Vagina (tissue), 2 donors: ENCODE measurements around the gene ELFN2. TPM values are rescaled to one million over a fixed set of nuclear protein-coding genes. Genes with fewer than 3 reads are reported as not detected.

Experiments
- DNase-seq, 2 donors: peaks; one replicate each; pipeline ENCODE4 v3.0.0-alpha.2; 2017; ENCODE audit errors: extremely low spot score in 2 of 2
- H3K27ac ChIP-seq: fragments of 200-600 bp; sonication (generic); one replicate; pipeline ENCODE4 v1.5.1; 2019
- H3K27me3 ChIP-seq: fragments of 200-600 bp; sonication (generic); one replicate; pipeline ENCODE4 v1.5.1; 2019
- H3K36me3 ChIP-seq, 2 donors: fragments of 200-600 bp; sonication (generic); one replicate each; pipeline ENCODE4 v1.5.1; 2017 to 2019
- H3K4me1 ChIP-seq: fragments of 200-600 bp; sonication (generic); one replicate; pipeline ENCODE4 v1.5.1; 2019
- H3K4me3 ChIP-seq, 2 donors: fragments of 200-600 bp; sonication (generic); 1 replicate in 1 of 2; 2 replicates in 1 of 2; pipeline ENCODE4 v1.5.1; 2016 to 2019
- H3K9me3 ChIP-seq: fragments of 200-600 bp; sonication (generic); one replicate; pipeline ENCODE4 v1.5.1; 2019
- CTCF ChIP-seq, 3 experiments: fragments of 450-650 bp in 2 of 3; fragments of 200-600 bp in 1 of 3; sonication (generic) in 1 of 3; IDR thresholded peaks; one replicate each; pipeline ENCODE4 v1.5.1; 2017 to 2019; ENCODE audit warnings: antibody characterized with exemption in 3 of 3, mild to moderate bottlenecking in 2 of 3, moderate library complexity in 2 of 3
- POLR2A ChIP-seq, 2 donors: fragments of 450-650 bp; IDR thresholded peaks; one replicate each; pipeline ENCODE4 v1.6.1; 2017; ENCODE audit warnings: antibody characterized with exemption in 2 of 2, mild to moderate bottlenecking in 2 of 2, moderate library complexity in 2 of 2
- POLR2AphosphoS5 ChIP-seq, 2 donors: sonication (generic); formaldehyde crosslinking; IDR thresholded peaks; one replicate each; pipeline ENCODE4 v1.9.0; 2017; ENCODE audit warnings: antibody characterized with exemption in 2 of 2, mild to moderate bottlenecking in 2 of 2, low read depth in 1 of 2; ENCODE audit not compliant: insufficient read depth in 1 of 2
- intact Hi-C: fragments of 100-400 bp; cut with DNase I; formaldehyde crosslinking; loops from one replicate; pipeline ENCODE4 v1.15.1; 2023
- total RNA-seq: library from RNA; depleted of rRNA; stranded (reverse); fragments of >200 nt; gene quantifications from one replicate; pipeline ENCODE4 v1.2.3, GENCODE V29; 2016

ELFN2 gene
- total RNA-seq, 1 donor from 2014 or later: not detected

GRCh38 chr22:37432708-37433054 is 5.4 kb upstream of the ELFN2 start:
- no peak overlapping the region for H3K27ac ChIP-seq
- intact Hi-C loops: no loop called here
- H3K4me3 ChIP-seq: no peak overlapping the region
- peaks cover 7% of the 10 kb centered on the region for H3K4me1 ChIP-seq
- DNase-seq: no peak
- no peaks in the 10 kb centered on the region for H3K9me3 ChIP-seq
- H3K27me3 ChIP-seq: peaks cover 9% of the 10 kb centered on the region
- no peaks in the 10 kb centered on the region for H3K36me3 ChIP-seq
- TF ChIP-seq POLR2AphosphoS5 (IDR thresholded peaks at IDR 0.05; ENCODE audit: insufficient read depth in 1 of 2, low read depth in 1 of 2): no peak
- TF ChIP-seq POLR2A (IDR thresholded peaks at IDR 0.05): no peak
- TF ChIP-seq CTCF (IDR thresholded peaks at IDR 0.05): no peak

GRCh38 chr22:37431801-37432707 is 4.8 kb upstream of the ELFN2 start:
- Histone ChIP-seq H3K4me3 (no peak overlapping the region), H3K27me3 (peaks cover 11% of the 10 kb centered on the region), H3K4me1 (peaks cover 10% of the 10 kb centered on the region), H3K27ac (no peak overlapping the region), H3K9me3 (no peaks in the 10 kb centered on the region), H3K36me3 (no peaks in the 10 kb centered on the region)
- intact Hi-C loops: no loop called here
- no peak for DNase-seq
- no peak for TF ChIP-seq POLR2A (IDR thresholded peaks at IDR 0.05)
- no peak for TF ChIP-seq CTCF (IDR thresholded peaks at IDR 0.05)
- no peak for TF ChIP-seq POLR2AphosphoS5 (IDR thresholded peaks at IDR 0.05; ENCODE audit: insufficient read depth in 1 of 2, low read depth in 1 of 2)

- Histone ChIP-seq H3K27me3 (peaks cover 16% of the 10 kb centered on the region), H3K4me1 (peaks cover 17% of the 10 kb centered on the region), H3K9me3 (no peaks in the 10 kb centered on the region), H3K4me3 (no peak overlapping the region), H3K36me3 (no peaks in the 10 kb centered on the region), H3K27ac (no peak overlapping the region)
- DNase-seq: no peak
- intact Hi-C loops: no loop called here
- TF ChIP-seq POLR2A (IDR thresholded peaks at IDR 0.05) (no peak), POLR2AphosphoS5 (IDR thresholded peaks at IDR 0.05; ENCODE audit: insufficient read depth in 1 of 2, low read depth in 1 of 2) (no peak), CTCF (IDR thresholded peaks at IDR 0.05) (no peak)
These were observed 4.1 kb upstream of the ELFN2 start for GRCh38 chr22:37431366-37431765.

GRCh38 chr22:37430941-37431340 is 3.7 kb upstream of the ELFN2 start:
- H3K9me3 ChIP-seq: no peaks in the 10 kb centered on the region
- no peaks in the 10 kb centered on the region for H3K36me3 ChIP-seq
- peaks cover 16% of the 10 kb centered on the region for H3K27me3 ChIP-seq
- no peak overlapping the region for H3K27ac ChIP-seq
- no peak for DNase-seq
- intact Hi-C loops: no loop called here
- TF ChIP-seq POLR2AphosphoS5 (IDR thresholded peaks at IDR 0.05; ENCODE audit: insufficient read depth in 1 of 2, low read depth in 1 of 2) (no peak), POLR2A (IDR thresholded peaks at IDR 0.05) (no peak), CTCF (IDR thresholded peaks at IDR 0.05) (no peak)
- H3K4me1 ChIP-seq: peaks cover 17% of the 10 kb centered on the region
- no peak overlapping the region for H3K4me3 ChIP-seq
